Stimulated activated CD8-positive, alpha-beta memory T cell treated with anti-CD3 and anti-CD28 coated beads, Interleukin-15, amount 100 ng/mL, for 4 hours (primary cell): ENCODE data around the gene KCTD21.
"Not testable (repeated sequence)": the region's sequence is repeated elsewhere in the genome, so short reads cannot be mapped to it uniquely, and the experiment has no call there.

Experiments
- DNase-seq, 2 donors: peaks; one replicate each; pipeline ENCODE4 v3.0.0-alpha.2; 2020; ENCODE audit warnings: low read depth in 2 of 2

The KCTD21 gene

GRCh38 chr11:78188286-78189173, at the start of gene KCTD21, which contains the start of gene USP35:
Gene KCTD21, minus strand, starts transcription at chr11:78188626. Its CDS starts 14,072 bp downstream, at chr11:78174554.
Gene USP35, plus strand, starts transcription at chr11:78188919. Its CDS starts 7,327 bp downstream, at chr11:78196246.
- DNase-seq = peak; percentile 83 to 84

GRCh38 chr11:78237293-78238046, 49.0 kb upstream of the KCTD21 start:
- no peak for DNase-seq

- DNase-seq = no peak
Observed at GRCh38 chr11:78234006-78234405, 45.6 kb upstream of the KCTD21 start.

- DNase-seq = not testable (repeated sequence)
Observed at GRCh38 chr11:78233046-78233445, 44.6 kb upstream of the KCTD21 start.

GRCh38 chr11:78231962-78232501, 43.6 kb upstream of the KCTD21 start:
- DNase-seq = no peak

- DNase-seq = no peak
Observed at GRCh38 chr11:78230161-78230877, 41.9 kb upstream of the KCTD21 start.

- no peak for DNase-seq
Observed at GRCh38 chr11:78229106-78229505, 40.7 kb upstream of the KCTD21 start.

GRCh38 chr11:78228467-78228866, 40.0 kb upstream of the KCTD21 start:
- DNase-seq = no peak

GRCh38 chr11:78227921-78228320, 39.5 kb upstream of the KCTD21 start:
- no peak for DNase-seq

GRCh38 chr11:78226684-78227680, 38.6 kb upstream of the KCTD21 start:
- no peak for DNase-seq

GRCh38 chr11:78224906-78225420, 36.5 kb upstream of the KCTD21 start:
- no peak for DNase-seq

GRCh38 chr11:78224506-78224905, 36.1 kb upstream of the KCTD21 start:
- no peak for DNase-seq

- no peak for DNase-seq
Observed at GRCh38 chr11:78223320-78223954, 35.0 kb upstream of the KCTD21 start.

GRCh38 chr11:78222726-78223125, 34.3 kb upstream of the KCTD21 start:
- not testable (repeated sequence) for DNase-seq

- no peak for DNase-seq
Observed at GRCh38 chr11:78221396-78222315, 33.2 kb upstream of the KCTD21 start.

- no peak for DNase-seq
Observed at GRCh38 chr11:78220218-78221157, 32.1 kb upstream of the KCTD21 start.

- DNase-seq = no peak
Observed at GRCh38 chr11:78219493-78220217, 31.2 kb upstream of the KCTD21 start.
